GM12878 (cell line): ENCODE results near the gene TPGS1. TPM values are rescaled to one million over a fixed set of nuclear protein-coding genes. Genes with fewer than 3 reads are reported as not detected.

Source experiments
- ATAC-seq: fragments of 200-7000 bp; cut with Tn5 transposase; 3 replicates; pipeline ENCODE4 v1.9.1; 2020; ENCODE audit warnings: mild to moderate bottlenecking, moderate library complexity
- BruUV-seq: library from RNA; stranded (reverse); fragments of 400-500 nt; replicated peaks from 2 replicates; lab custom pipeline; 2021; lab: Mats Ljungman, UMichigan
- CTCF ChIA-PET: fragments of 300-600 bp; sonication (Branson Sonifier 250); formaldehyde crosslinking; extraction: SDS; loops from one replicate; lab custom pipeline; 2021; ENCODE audit warnings: inconsistent platforms; lab: Yijun Ruan, JAX
- POLR2A ChIA-PET: fragments of 350-600 bp; formaldehyde crosslinking; extraction: SDS; loops from one replicate; lab custom pipeline; 2021; ENCODE audit warnings: inconsistent platforms; lab: Charles Lee
- RAD21 ChIA-PET: fragments of 300-600 bp; sonication (Branson Sonifier 250); formaldehyde crosslinking; loops from one replicate; lab custom pipeline; 2023; ENCODE audit warnings: antibody characterized with exemption; ENCODE audit not compliant: unreplicated experiment; lab: Charles Lee
- SMC1A ChIA-PET: fragments of 300-600 bp; sonication (Branson Sonifier 250); formaldehyde crosslinking; loops from one replicate; lab custom pipeline; 2023; ENCODE audit not compliant: unreplicated experiment, uncharacterized antibody; lab: Charles Lee
- DNase-seq: peaks from one replicate; pipeline ENCODE4 v3.0.0-alpha.2; 2011; ENCODE audit warnings: low read depth, low spot score
- FAIRE-seq: peaks from 3 replicates; lab custom pipeline; 2011; peaks lifted over from hg19 to GRCh38; lab: Jason Lieb, UNC
- H2AFZ ChIP-seq: 2 replicates; pipeline ENCODE4 v1.6.0; 2011; ENCODE audit warnings: low read depth, low read length, control low read depth; ENCODE audit not compliant: control insufficient read depth
- H3K27ac ChIP-seq: 2 replicates; pipeline ENCODE4 v1.5.1; 2011; ENCODE audit warnings: control low read depth; ENCODE audit not compliant: control insufficient read depth, insufficient read depth
- H3K27me3 ChIP-seq, 2 experiments: replicated peaks in 1 of 2; 2 replicates each; pipeline versions ENCODE4 v1.6.0 to v1.6.1; 2011; ENCODE audit warnings: low read length in 1 of 2; ENCODE audit not compliant: control insufficient read depth in 2 of 2, insufficient read depth in 2 of 2
- H3K36me3 ChIP-seq, 2 experiments: 2 replicates each; pipeline ENCODE4 v1.5.1; 2011; ENCODE audit warnings: low read length in 1 of 2; ENCODE audit not compliant: control insufficient read depth in 2 of 2, insufficient read depth in 2 of 2
- H3K4me1 ChIP-seq: 2 replicates; pipeline ENCODE4 v1.6.1; 2011; ENCODE audit warnings: mild to moderate bottlenecking, low read length, moderate library complexity, mixed read lengths; ENCODE audit not compliant: control insufficient read depth, insufficient read depth
- H3K4me2 ChIP-seq: 2 replicates; pipeline ENCODE4 v1.6.0; 2011; ENCODE audit warnings: control low read depth; ENCODE audit not compliant: control insufficient read depth, insufficient read depth
- H3K4me3 ChIP-seq: fragments of 200-600 bp; sonication (generic); 2 replicates; pipeline ENCODE4 v1.5.1; 2016
- H3K79me2 ChIP-seq: 2 replicates; pipeline ENCODE4 v1.6.0; 2011; ENCODE audit warnings: low read length; ENCODE audit not compliant: control insufficient read depth, insufficient read depth
- H3K9ac ChIP-seq: 2 replicates; pipeline ENCODE4 v1.8.0; 2011; ENCODE audit warnings: low read length, control low read depth, mixed read lengths; ENCODE audit not compliant: control insufficient read depth, insufficient read depth
- H3K9me3 ChIP-seq: replicated peaks from 3 replicates; pipeline ENCODE4 v1.5.1; 2011; ENCODE audit warnings: mild to moderate bottlenecking, low read length; ENCODE audit not compliant: control insufficient read depth, insufficient read depth
- H4K20me1 ChIP-seq: 2 replicates; pipeline ENCODE4 v1.6.0; 2011; ENCODE audit not compliant: control insufficient read depth, insufficient read depth
- BCL11A ChIP-seq: IDR thresholded peaks from 2 replicates; pipeline ENCODE4 v1.6.1; 2011; ENCODE audit warnings: low read depth, low read length
- CBX5 ChIP-seq: sonication (generic); IDR thresholded peaks from 2 replicates; pipeline ENCODE4 v1.6.1; 2016; ENCODE audit warnings: low read depth, moderate library complexity, mild to moderate bottlenecking, inconsistent platforms
- CEBPZ ChIP-seq: fragments of 150-350 bp; IDR thresholded peaks from 2 replicates; pipeline ENCODE4 v1.6.1; 2016; ENCODE audit warnings: low read depth, low read length
- CHD1 ChIP-seq: IDR thresholded peaks from 2 replicates; pipeline ENCODE4 v1.6.1; 2012; ENCODE audit warnings: low read depth, low read length, improper control_type of control experiment
- E2F8 ChIP-seq: fragments of 450-650 bp; IDR thresholded peaks from 2 replicates; pipeline ENCODE4 v1.6.1; 2018; ENCODE audit warnings: mild to moderate bottlenecking, low read depth, moderate library complexity; ENCODE audit not compliant: partially characterized antibody
- EP300 ChIP-seq, 2 experiments: fragments of 150-350 bp in 1 of 2; IDR thresholded peaks; 2 replicates each; pipeline ENCODE4 v1.6.1; 2011 to 2012; ENCODE audit warnings: low read depth in 2 of 2, low read length in 2 of 2, borderline replicate concordance in 1 of 2, improper control_type of control experiment in 1 of 2, inconsistent platforms in 1 of 2; ENCODE audit not compliant: control insufficient read depth in 1 of 2
- JUND ChIP-seq: IDR thresholded peaks from 2 replicates; pipeline ENCODE4 v1.6.1; 2012; ENCODE audit warnings: low read depth, mild to moderate bottlenecking, low read length, improper control_type of control experiment, moderate library complexity
- MTA3 ChIP-seq: IDR thresholded peaks from 2 replicates; pipeline ENCODE4 v1.6.1; 2012; ENCODE audit warnings: low read length, inconsistent platforms, borderline replicate concordance
- PAX5 ChIP-seq: IDR thresholded peaks from 2 replicates; pipeline ENCODE4 v1.6.1; 2011; ENCODE audit warnings: low read depth, low read length, borderline replicate concordance
- SMARCA5 ChIP-seq: fragments of 450-650 bp; IDR thresholded peaks from 2 replicates; pipeline ENCODE4 v1.6.1; 2017; ENCODE audit warnings: mild to moderate bottlenecking
- STAT3 ChIP-seq: IDR thresholded peaks from 2 replicates; pipeline ENCODE4 v1.6.1; 2011; ENCODE audit warnings: low read depth, low read length, improper control_type of control experiment
- ZNF384 ChIP-seq: IDR thresholded peaks from 2 replicates; pipeline ENCODE4 v1.6.1; 2012; ENCODE audit warnings: low read depth, mild to moderate bottlenecking, low read length, improper control_type of control experiment, borderline replicate concordance
- whole genome bisulfite sequencing: methylation state at CpG from one replicate; pipeline ENCODE4 v1.1.6; 2016; ENCODE audit warnings: low lambda C conversion rate; ENCODE audit not compliant: insufficient replicate concordance, insufficient coverage; ENCODE audit errors: missing lambda C conversion rate; 5-methylcytosine and 5-hydroxymethylcytosine counted together
- in situ Hi-C: fragments of 300-500 bp; cut with MboI; formaldehyde crosslinking; loops from 9 replicates; pipeline ENCODE4 v1.14.3; 2018; ENCODE audit warnings: mixed read lengths
- intact Hi-C: fragments of 100-400 bp; cut with micrococcal nuclease; formaldehyde crosslinking; loops from one replicate; pipeline ENCODE4 v1.14.2; 2022; ENCODE audit not compliant: unreplicated experiment
- polyA plus RNA-seq, 11 experiments: library from polyadenylated mRNA; depleted of rRNA in 4 of 11; unstranded in 6 of 11; stranded (reverse) in 5 of 11; fragments of >200 nt; fragmentation: Nextera tagmentation in 4 of 11; fragmentation: Illumina TruSeq in 1 of 11; extraction: Ambion mirVana in 4 of 11; extraction: Trizol in 1 of 11; gene quantifications; 1 replicate in 1 of 11; 2 replicates in 10 of 11; pipeline versions ENCODE4 v1.2.1 to v1.2.3, GENCODE V29; 2011 to 2016; ENCODE audit warnings: inconsistent platforms in 2 of 11, missing spikeins in 2 of 11, low read depth in 1 of 11
- total RNA-seq, 4 experiments: library from RNA; depleted of rRNA in 3 of 4; stranded (reverse); fragments of >200 nt in 3 of 4; fragmentation: Illumina TruSeq in 1 of 4; extraction: Trizol in 1 of 4; gene quantifications; 2 replicates each; pipeline versions ENCODE4 v1.2.1 to v1.2.3, GENCODE V29; 2013 to 2021

The TPGS1 gene
- total and polyA plus RNA-seq, 10 of the 15 experiments (the other 5 are each of a cell fraction or from before 2014, with no cell fraction given), result 0.24 to 24.7 (median 7.7) TPM; not detected in 2

- ChIA-PET CTCF (no interaction called here), RAD21 (no interaction called here), POLR2A (no interaction called here), SMC1A (no interaction called here)
- Histone ChIP-seq H3K4me3 (no peak overlapping the region), H3K4me2 (no peak overlapping the region), H3K36me3 (no peaks in the 10 kb centered on the region), H2AFZ (no peak overlapping the region), H3K27me3 (no peaks in the 10 kb centered on the region), H3K27ac (no peak overlapping the region), H3K9me3 (no peaks in the 10 kb centered on the region), H4K20me1 (no peaks in the 10 kb centered on the region), H3K79me2 (no peaks in the 10 kb centered on the region), H3K4me1 (no peaks in the 10 kb centered on the region), H3K9ac (no peak overlapping the region)
- ATAC-seq (no peak), DNase-seq (no peak), FAIRE-seq (no peak)
- in situ Hi-C loops (no loop called here), intact Hi-C loops (no loop called here)
- TF ChIP-seq ZNF384 (no peak), STAT3 (no peak), BCL11A (no peak)
- WGBS, result 69% methylated on average over 21 of the region's 35 CpGs
- BruUV-seq, result no TSS peak
These were observed 43.7 kb upstream of the TPGS1 start for GRCh38 chr19:463483-464207.

- no peak overlapping the region for H3K9ac ChIP-seq
- H3K27me3 ChIP-seq, result no peaks in the 10 kb centered on the region
- SMC1A ChIA-PET, result no interaction called here
- CTCF ChIA-PET, result no interaction called here
- H3K9me3 ChIP-seq, result no peaks in the 10 kb centered on the region
- H3K4me1 ChIP-seq, result no peaks in the 10 kb centered on the region
- POLR2A ChIA-PET, result no interaction called here
- in situ Hi-C loops (no loop called here), intact Hi-C loops (no loop called here)
- BruUV-seq, result no TSS peak
- no peaks in the 10 kb centered on the region for H3K79me2 ChIP-seq
- H3K4me3 ChIP-seq, result no peak overlapping the region
- RAD21 ChIA-PET, result no interaction called here
- no peak overlapping the region for H2AFZ ChIP-seq
- H3K4me2 ChIP-seq, result no peak overlapping the region
- DNase-seq (no peak), FAIRE-seq (no peak), ATAC-seq (no peak)
- WGBS, result 70% methylated on average over 9 of the region's 9 CpGs
- H3K27ac ChIP-seq, result no peak overlapping the region
- no peaks in the 10 kb centered on the region for H3K36me3 ChIP-seq
- H4K20me1 ChIP-seq, result no peaks in the 10 kb centered on the region
- TF ChIP-seq MTA3 (no peak), SMARCA5 (no peak), CEBPZ (no peak), CBX5 (no peak), CHD1 (no peak), PAX5 (no peak), EP300 (IDR thresholded peaks at IDR 0.05; ENCODE audit: borderline replicate concordance in 1 of 2, control insufficient read depth in 1 of 2, low read depth in 2 of 2, low read length in 2 of 2) (no peak), JUND (no peak), E2F8 (no peak)
These were observed 43.1 kb upstream of the TPGS1 start for GRCh38 chr19:464208-464545.
